ENCODE results near the gene HLA-DRB5. TPM values are rescaled to one million over a fixed set of nuclear protein-coding genes. Genes with fewer than 3 reads are reported as not detected.

HLA-DRB5 gene
- total and polyA plus RNA-seq, 10 of the 15 experiments (the other 5 are each of a cell fraction or from before 2014, with no cell fraction given), result 38.0 to 108 (median 62.8) TPM

DNA sequence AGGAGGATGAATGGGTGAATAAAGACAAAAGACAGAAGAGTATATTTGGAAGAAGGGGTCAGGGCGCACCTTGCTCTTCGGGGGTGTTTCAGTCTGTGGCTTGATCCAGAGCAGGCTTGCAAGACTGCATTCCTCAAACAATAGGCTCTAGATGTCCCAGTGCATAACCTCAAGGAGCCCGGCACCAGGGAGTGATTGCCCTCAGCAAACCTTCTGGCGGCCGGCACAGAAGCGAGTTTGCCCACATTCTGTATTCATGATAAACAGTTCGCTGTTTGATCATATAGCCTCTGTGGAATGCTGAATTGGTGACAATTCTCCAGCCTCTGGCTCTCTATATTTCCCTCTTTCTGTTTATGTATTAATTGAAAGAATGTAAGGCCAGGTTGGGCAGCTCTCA is 29.7 kb upstream of the HLA-DRB5 start:
- DNase-seq (ENCODE audit: low read depth, low spot score), result no peak
- Histone ChIP-seq H3K27ac (ENCODE audit: control insufficient read depth, insufficient read depth) (no peak overlapping the region), H3K9ac (ENCODE audit: control insufficient read depth, insufficient read depth, low read length) (no peak overlapping the region), H4K20me1 (ENCODE audit: control insufficient read depth, insufficient read depth) (no peaks in the 10 kb centered on the region), H2AFZ (ENCODE audit: control insufficient read depth, low read depth, low read length) (no peak overlapping the region), H3K4me1 (ENCODE audit: control insufficient read depth, insufficient read depth, low read length) (no peaks in the 10 kb centered on the region; the same call in 1 of the 2 replicates), H3K4me3 (no peak overlapping the region), H3K27me3 (replicated peaks in 1 of 2; ENCODE audit: control insufficient read depth in 2 of 2, insufficient read depth in 2 of 2, low read length in 1 of 2) (no peaks in the 10 kb centered on the region), H3K79me2 (ENCODE audit: control insufficient read depth, insufficient read depth, low read length) (peaks cover 2% of the 10 kb centered on the region), H3K9me3 (replicated peaks; ENCODE audit: control insufficient read depth, insufficient read depth, low read length) (no peaks in the 10 kb centered on the region), H3K4me2 (ENCODE audit: control insufficient read depth, insufficient read depth) (no peak overlapping the region), H3K36me3 (ENCODE audit: control insufficient read depth in 2 of 2, insufficient read depth in 2 of 2, low read length in 1 of 2) (no peaks in the 10 kb centered on the region)
- POLR2A ChIA-PET, result interaction anchor here (0.6 to 1.7 kb wide), 4 partner anchors 25 to 133 kb away, joined by 3 to 6 read pairs (median 5); no protein-coding TSS in a partner anchor
- no peak for ATAC-seq
- SMC1A ChIA-PET (ENCODE audit: uncharacterized antibody, unreplicated experiment), result interaction anchor here (1.0 to 1.8 kb wide), 3 partner anchors 25 to 130 kb away, joined by 3 to 5 read pairs (median 4); no protein-coding TSS in a partner anchor
- WGBS (ENCODE audit: insufficient coverage, insufficient replicate concordance, low lambda C conversion rate, missing lambda C conversion rate), result 53% methylated on average over 7 of the region's 7 CpGs
- in situ Hi-C loops (cut with MboI) (no loop called here), intact Hi-C loops (cut with micrococcal nuclease; ENCODE audit: unreplicated experiment) (loop anchor here (2.0 kb wide), 2 partner anchors 25 to 37 kb away; no protein-coding TSS in a partner anchor)
- no peak for TF ChIP-seq SIN3A (IDR thresholded peaks at IDR 0.05; ENCODE audit: low read depth, low read length)
- TF ChIP-seq BHLHE40 (IDR thresholded peaks at IDR 0.05; ENCODE audit: borderline replicate concordance in 1 of 2, low read depth in 2 of 2, low read length in 1 of 2), result no peak
- no peak for TF ChIP-seq SP1 (IDR thresholded peaks at IDR 0.05; ENCODE audit: low read depth, low read length)
- no peak for TF ChIP-seq KDM1A (IDR thresholded peaks at IDR 0.05; ENCODE audit: borderline replicate concordance)
- TF ChIP-seq, protein P1, sequence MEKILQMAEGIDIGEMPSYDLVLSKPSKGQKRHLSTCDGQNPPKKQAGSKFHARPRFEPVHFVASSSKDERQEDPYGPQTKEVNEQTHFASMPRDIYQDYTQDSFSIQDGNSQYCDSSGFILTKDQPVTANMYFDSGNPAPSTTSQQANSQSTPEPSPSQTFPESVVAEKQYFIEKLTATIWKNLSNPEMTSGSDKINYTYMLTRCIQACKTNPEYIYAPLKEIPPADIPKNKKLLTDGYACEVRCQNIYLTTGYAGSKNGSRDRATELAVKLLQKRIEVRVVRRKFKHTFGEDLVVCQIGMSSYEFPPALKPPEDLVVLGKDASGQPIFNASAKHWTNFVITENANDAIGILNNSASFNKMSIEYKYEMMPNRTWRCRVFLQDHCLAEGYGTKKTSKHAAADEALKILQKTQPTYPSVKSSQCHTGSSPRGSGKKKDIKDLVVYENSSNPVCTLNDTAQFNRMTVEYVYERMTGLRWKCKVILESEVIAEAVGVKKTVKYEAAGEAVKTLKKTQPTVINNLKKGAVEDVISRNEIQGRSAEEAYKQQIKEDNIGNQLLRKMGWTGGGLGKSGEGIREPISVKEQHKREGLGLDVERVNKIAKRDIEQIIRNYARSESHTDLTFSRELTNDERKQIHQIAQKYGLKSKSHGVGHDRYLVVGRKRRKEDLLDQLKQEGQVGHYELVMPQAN (conservative IDR thresholded peaks at IDR 0.05), result no peak
- TF ChIP-seq NR2F1 (conservative IDR thresholded peaks at IDR 0.05), result no peak
- TF ChIP-seq POU2F2 (IDR thresholded peaks at IDR 0.05; ENCODE audit: borderline replicate concordance, low read depth, low read length), result no peak
- no peak for TF ChIP-seq STAT3 (IDR thresholded peaks at IDR 0.05; ENCODE audit: low read depth, low read length)
- TF ChIP-seq, protein P2, sequence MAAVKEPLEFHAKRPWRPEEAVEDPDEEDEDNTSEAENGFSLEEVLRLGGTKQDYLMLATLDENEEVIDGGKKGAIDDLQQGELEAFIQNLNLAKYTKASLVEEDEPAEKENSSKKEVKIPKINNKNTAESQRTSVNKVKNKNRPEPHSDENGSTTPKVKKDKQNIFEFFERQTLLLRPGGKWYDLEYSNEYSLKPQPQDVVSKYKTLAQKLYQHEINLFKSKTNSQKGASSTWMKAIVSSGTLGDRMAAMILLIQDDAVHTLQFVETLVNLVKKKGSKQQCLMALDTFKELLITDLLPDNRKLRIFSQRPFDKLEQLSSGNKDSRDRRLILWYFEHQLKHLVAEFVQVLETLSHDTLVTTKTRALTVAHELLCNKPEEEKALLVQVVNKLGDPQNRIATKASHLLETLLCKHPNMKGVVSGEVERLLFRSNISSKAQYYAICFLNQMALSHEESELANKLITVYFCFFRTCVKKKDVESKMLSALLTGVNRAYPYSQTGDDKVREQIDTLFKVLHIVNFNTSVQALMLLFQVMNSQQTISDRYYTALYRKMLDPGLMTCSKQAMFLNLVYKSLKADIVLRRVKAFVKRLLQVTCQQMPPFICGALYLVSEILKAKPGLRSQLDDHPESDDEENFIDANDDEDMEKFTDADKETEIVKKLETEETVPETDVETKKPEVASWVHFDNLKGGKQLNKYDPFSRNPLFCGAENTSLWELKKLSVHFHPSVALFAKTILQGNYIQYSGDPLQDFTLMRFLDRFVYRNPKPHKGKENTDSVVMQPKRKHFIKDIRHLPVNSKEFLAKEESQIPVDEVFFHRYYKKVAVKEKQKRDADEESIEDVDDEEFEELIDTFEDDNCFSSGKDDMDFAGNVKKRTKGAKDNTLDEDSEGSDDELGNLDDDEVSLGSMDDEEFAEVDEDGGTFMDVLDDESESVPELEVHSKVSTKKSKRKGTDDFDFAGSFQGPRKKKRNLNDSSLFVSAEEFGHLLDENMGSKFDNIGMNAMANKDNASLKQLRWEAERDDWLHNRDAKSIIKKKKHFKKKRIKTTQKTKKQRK (IDR thresholded peaks at IDR 0.05; ENCODE audit: low read depth, low read length), result no peak
- no peak for TF ChIP-seq KAT2A (conservative IDR thresholded peaks at IDR 0.05; ENCODE audit: control insufficient read depth, low read depth, low read length)
- no peak for TF ChIP-seq CTCF (IDR thresholded peaks at IDR 0.05 in 2 of 3, conservative IDR thresholded peaks at IDR 0.05 in 1 of 3; ENCODE audit: control insufficient read depth in 2 of 3, extremely low read depth in 1 of 3, insufficient read depth in 1 of 3, low read depth in 3 of 3, low read length in 3 of 3)
- RAD21 ChIA-PET (ENCODE audit: unreplicated experiment), result interaction anchor here (0.9 to 1.1 kb wide), 3 partner anchors 37 to 130 kb away, joined by 3 to 5 read pairs (median 3); partner anchors contain the start of gene HLA-DQA1
- CTCF ChIA-PET, result interaction anchor here (1.0 to 1.6 kb wide), 5 partner anchors 36 to 132 kb away, joined by 3 to 7 read pairs (median 5); no protein-coding TSS in a partner anchor
- no TSS peak for BruUV-seq (replicated peaks)
- FAIRE-seq, result no peak
